Panc1 (cell line): Measurements from ENCODE around the gene OR11L1.

Source experiments
- POLR2AphosphoS5 ChIP-seq: IDR thresholded peaks from 2 replicates; pipeline ENCODE4 v1.6.1; 2012; ENCODE audit warnings: mild to moderate bottlenecking, low read depth, low read length, moderate library complexity
- TF ChIP-seq, protein P1 (sequence below): fragments of 450-650 bp; IDR thresholded peaks from 2 replicates; pipeline ENCODE4 v1.5.1; 2017; ENCODE audit warnings: mild to moderate bottlenecking

DNA sequence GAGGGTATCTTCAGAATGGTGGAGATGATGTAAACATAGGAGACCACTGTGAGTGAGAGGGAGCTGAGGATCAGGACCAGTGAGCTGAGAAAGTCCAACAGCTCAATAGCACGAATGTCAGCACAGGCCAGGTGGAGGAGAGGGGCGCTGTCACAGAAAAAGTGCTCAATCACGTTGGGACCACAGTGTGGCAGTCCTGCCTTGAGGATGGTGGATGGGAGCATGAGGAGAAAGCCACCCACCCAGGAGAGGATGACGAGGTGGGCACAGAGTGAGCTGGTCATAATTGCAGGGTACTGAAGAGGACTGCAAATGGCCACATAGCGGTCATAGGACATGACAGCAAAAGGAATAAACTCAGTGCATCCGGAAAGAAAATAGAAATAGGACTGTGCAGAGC lies 8.1 kb downstream of the OR11L1 start:
- TF ChIP-seq, protein P1, sequence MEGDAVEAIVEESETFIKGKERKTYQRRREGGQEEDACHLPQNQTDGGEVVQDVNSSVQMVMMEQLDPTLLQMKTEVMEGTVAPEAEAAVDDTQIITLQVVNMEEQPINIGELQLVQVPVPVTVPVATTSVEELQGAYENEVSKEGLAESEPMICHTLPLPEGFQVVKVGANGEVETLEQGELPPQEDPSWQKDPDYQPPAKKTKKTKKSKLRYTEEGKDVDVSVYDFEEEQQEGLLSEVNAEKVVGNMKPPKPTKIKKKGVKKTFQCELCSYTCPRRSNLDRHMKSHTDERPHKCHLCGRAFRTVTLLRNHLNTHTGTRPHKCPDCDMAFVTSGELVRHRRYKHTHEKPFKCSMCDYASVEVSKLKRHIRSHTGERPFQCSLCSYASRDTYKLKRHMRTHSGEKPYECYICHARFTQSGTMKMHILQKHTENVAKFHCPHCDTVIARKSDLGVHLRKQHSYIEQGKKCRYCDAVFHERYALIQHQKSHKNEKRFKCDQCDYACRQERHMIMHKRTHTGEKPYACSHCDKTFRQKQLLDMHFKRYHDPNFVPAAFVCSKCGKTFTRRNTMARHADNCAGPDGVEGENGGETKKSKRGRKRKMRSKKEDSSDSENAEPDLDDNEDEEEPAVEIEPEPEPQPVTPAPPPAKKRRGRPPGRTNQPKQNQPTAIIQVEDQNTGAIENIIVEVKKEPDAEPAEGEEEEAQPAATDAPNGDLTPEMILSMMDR = no peak
- TF ChIP-seq POLR2AphosphoS5 = no peak
